NCI-H1694 treated with DMSO at 0.1 percent for 48 hours (cell line): ENCODE measurements around the gene LEMD2.

ENCODE experiments used
- DNase-seq: peaks from one replicate; lab custom pipeline; 2025; lab: John Stamatoyannopoulos, UW

The LEMD2 gene

GRCh38 chr6:33794910-33795623 is 6.1 kb upstream of the LEMD2 start:
- no peak for DNase-seq

DNA sequence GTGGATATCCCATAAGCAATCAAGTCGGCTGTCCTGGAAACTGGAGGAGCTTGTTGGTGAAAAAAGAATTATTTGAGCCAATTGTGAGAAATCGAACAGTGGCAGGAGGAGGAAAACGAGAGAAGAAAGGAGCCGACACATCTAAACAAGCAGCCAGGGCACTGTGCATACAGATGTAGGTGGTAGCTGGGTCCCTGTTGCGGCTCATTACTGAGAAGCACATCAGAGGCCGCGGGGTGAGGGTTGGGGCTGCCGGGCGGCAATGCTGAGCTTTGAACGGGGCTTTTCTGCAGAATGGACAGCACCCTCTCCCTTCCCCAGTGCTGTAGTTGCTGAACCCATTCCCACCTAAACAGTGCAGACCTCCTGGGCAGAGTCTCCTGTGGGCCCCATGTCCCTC is 4.1 kb upstream of the LEMD2 start:
- DNase-seq, result no peak

DNA sequence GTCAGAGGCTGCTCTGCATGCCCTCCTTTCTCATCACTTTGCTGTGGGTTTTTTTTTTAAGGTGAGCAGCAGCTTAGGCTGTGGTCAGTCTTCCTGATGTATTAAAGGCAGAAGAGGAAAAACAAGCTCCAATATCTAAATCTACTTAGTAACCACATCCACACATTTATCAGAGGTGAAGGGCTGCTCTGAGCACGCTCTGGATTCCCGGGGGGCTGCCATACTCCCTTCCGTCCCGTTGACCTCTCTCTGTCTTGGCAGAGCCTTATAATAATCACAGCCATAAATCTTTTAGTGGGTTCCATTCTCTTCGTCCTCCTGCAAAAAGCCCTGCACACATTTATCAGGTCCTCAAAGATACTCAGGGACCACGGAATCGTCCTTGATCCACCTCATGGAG is 2.7 kb upstream of the LEMD2 start:
- no peak for DNase-seq

DNA sequence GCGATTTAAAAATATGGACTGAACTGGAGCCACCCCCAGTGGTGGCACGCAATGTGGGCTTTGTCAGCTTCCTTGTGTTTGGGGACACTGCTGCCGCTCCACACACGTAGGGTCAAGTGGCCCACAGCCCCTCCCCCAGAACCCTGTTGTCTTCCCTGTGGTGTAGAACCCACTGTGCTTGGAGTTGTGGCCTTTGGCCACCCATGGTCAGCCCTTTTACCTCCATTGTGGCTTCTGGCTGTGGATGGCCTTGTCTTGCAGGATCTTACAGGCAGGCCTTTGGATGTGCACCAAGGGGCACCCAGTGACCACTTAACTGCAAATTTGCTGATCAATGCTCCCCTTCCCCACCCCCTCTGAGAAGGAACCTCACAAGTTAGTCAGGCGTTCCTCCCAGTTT is 2.0 kb upstream of the LEMD2 start:
- DNase-seq, result no peak

GRCh38 chr6:33790379-33790778 is 1.4 kb upstream of the LEMD2 start:
- DNase-seq, result no peak

GRCh38 chr6:33789550-33789895 is 593 bp upstream of the LEMD2 start:
- DNase-seq, result no peak

DNA sequence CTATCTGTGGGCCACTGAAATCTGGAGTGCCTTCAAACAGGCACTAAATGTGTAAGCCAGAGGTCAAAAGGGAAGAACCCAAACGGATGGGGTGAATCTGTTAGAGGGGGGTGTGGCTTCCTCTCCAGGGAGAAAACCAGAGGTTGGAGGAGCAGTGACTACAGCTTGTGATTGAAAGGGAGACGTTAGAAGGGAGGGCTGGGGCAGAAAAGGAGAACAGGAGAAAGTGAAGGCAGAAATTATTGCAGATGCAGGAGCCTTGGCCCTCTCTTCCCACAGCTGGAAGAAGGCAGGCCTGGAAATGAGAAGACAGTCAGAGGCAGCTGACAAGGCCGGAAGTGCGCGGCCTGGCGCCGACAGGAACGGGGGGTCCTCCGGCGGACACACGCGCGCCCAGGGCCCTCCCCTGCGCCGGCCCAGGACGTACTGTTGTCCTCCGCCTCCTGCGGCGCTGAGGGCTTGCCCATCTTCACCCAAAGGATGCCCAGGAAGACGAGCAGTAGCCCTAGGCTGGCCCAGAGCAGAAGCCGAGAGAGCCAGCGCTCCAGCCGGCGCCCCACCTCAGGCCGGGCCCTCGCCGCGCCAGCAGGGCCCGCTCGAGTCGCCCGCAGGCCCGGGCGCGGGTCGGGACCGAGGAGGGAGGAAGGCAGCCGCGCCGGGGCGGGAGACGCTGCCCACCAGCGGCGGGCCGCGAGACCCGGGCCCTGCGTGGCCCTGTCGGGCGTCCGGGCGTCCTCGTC is 806 bp downstream of the LEMD2 start:
- peak; percentile 14 for DNase-seq

- DNase-seq, result no peak
These were observed 1.5 kb downstream of the LEMD2 start for GRCh38 chr6:33787346-33787953.

GRCh38 chr6:33786736-33787135 is 2.2 kb downstream of the LEMD2 start:
- no peak for DNase-seq

DNA sequence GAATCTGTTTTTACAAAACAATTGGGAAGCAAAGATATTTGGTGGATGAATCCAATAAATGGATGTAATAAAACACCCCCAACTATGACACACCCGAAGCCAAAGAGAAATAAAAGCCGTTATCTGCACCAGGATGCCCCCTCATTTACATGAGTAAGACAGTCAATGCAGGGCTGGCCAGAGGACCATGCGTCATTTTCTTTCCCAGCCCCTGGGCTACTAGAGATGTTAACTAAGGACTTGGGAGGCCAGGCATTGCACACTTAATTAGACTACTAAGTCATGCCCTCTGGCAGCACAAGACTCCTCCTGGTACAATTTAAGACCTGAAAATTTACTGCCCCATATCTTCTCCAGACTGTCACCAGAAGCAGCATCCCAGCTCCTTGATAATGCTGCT is 3.2 kb downstream of the LEMD2 start:
- no peak for DNase-seq

GRCh38 chr6:33784787-33785186 is 4.1 kb downstream of the LEMD2 start:
- DNase-seq, result no peak

- no peak for DNase-seq
These were observed 5.0 kb downstream of the LEMD2 start for GRCh38 chr6:33783781-33784520.

- no peak for DNase-seq
These were observed 6.4 kb downstream of the LEMD2 start for GRCh38 chr6:33782561-33782960.

- no peak for DNase-seq
These were observed 7.6 kb downstream of the LEMD2 start for GRCh38 chr6:33781131-33781975.

- DNase-seq, result no peak
These were observed 9.0 kb downstream of the LEMD2 start for GRCh38 chr6:33779895-33780294.

DNA sequence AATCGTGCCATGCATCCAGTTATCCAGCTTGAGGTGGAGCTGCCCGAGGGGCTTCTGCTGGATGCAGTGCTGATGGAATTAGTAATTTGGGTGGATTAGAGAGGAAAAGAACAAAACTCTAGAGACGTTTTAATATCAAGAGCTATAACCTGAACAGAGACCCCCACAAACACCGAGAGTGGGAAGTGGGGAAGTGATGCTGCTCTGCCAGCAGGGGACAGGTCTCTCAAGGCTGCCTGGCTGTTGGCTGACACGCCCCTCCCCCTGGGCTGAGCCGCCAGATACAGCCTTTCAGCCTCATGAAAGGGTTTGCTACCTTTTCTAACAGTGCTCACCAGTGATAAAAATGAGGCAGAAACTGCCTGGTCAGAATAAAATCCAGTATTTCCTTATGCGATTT is 9.6 kb downstream of the LEMD2 start:
- DNase-seq, result peak; percentile 19

DNA sequence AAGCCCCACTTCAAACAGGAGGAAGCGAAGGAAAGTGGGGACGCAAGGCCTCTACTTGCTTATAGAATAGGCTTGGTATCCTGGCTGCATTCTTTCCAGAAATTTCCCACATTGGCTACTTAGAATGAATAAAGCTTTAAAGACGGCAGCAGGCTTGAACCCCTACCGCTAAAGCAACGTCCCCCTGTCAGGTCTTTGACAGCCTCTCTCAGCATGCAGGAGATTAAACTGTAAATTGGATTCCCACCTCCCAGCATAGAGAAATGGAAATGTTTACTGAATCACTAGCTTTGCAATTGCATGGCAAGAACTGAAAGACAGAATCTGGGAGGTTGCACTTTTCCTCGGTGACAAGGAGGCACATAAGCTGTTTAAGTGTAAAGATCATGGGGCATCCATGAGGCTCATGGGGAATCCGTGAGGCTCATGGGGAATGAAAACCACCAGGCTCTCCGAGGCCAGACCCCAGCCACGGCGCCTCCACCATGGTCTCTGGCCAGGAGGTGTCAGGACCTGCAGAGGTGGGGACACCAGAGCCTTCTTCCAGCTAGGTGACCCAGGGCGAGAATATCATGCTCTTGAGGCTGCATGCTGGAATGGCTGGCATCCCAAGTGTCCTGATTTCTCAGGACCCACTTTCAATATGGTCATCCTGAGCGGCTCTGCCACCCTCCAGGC is 10.3 kb downstream of the LEMD2 start:
- no peak for DNase-seq

DNA sequence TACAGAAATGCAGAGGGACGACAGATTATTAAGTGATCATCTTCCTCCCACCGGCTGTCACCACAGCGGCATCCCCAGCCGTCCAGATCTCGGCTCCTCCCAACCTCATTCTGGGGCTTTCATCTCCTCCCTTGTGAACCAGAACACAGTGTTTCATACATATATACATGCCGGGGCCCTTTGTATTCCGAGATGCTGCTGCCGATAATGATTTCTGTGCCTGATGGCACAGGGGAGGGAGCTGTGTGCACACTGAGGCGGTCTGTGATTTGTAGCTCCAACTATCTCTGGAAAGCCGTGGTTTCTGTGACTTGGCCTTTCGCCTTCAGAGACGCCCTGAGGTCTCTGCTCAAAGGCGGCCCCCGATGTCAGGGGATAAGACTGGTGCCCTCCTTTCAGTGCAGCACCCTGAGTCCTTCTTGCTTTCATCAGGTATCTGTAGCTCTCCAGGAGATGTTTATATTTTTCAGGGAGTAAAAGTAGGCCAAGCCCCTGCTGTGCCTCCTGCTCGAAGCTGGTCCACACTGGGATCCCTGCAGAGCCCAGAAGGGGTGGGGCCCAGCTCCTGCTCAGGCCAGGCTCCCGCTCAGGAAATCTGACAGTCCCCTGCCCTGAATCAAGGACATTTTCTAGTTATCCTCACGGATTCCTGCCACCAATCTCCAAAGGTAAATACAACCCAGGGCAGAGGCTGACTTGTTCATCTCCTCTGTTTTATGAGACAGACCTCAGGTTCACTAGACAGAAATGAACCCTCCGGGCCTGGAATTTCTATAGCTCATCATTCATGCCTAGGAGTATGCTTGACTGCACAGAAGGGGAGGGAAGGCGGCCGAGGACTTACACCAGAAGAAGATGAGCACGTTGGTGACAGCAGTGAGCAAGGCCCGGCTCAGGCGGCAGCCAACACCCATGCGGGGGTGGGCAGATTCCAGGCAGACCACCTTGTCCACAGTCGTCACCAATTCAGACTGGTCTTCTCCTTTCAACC is 11.2 kb downstream of the LEMD2 start:
- DNase-seq, result no peak

DNA sequence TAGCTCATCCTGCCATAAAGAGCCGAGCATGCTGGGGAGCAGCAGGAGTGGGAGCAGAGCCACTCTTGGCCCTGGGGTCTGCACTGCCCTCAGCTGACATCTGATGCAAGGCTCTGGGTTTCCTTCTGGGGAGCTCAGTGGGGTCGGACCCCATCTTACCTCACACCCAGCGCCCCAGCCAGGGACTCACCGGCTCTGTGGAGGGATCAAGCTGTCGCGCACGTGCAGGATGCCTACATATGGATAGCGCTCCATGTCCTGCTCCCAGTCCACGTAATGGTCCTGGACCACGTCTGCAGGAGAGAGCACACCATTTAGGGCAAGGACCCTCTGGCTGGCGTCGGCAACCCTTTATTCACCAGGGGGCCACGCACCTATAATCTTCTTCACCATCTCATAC is 12.2 kb downstream of the LEMD2 start:
- no peak for DNase-seq

DNA sequence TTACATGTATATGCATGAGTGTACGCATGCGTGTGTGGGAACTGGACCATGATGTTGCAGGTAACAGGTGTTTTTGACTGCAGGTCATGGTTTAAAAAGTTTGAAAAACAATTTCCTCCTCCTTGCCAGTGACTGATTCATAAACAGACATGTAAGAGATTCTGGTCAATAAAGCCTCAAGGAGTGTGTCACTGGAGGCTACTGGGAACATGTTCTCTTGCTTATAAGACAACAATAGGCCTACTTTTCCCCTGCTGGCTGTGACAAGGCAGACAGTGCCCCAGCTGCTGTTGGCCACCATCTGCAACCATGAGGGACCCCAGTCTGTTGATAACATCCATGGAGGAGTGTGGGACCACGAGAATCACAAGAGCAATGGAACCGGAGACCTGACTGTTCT is 12.7 kb downstream of the LEMD2 start:
- no peak for DNase-seq
